Measurements from ENCODE around the gene ARFGAP2. TPM values are rescaled to one million over a fixed set of nuclear protein-coding genes. Genes with fewer than 3 reads are reported as not detected.

The ARFGAP2 gene
- total and polyA plus RNA-seq, 7 donors = 46.8 to 185 (median 85.0) TPM

DNA sequence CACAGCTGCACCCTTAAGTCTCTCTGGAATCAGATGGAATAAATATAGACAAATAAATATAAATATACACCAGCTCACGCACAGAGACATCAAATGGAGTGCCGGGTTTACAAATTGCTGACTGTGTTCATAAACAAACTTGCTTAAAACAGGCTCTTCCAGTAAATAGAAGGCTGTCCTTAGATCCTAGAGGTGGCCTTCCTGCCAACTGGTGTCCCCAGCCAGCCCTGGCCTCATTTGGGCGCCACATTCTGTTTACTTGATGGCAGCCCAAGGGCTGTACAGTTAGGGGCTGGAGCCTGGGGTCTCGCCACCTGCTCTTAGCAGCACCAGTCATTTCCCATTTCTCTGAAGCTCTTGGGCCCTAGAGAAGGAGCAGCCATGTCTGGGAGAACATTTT, 20.8 kb downstream of the ARFGAP2 start:
- no peak for TF ChIP-seq EP300 (IDR thresholded peaks at IDR 0.05)
- TF ChIP-seq, protein P1, sequence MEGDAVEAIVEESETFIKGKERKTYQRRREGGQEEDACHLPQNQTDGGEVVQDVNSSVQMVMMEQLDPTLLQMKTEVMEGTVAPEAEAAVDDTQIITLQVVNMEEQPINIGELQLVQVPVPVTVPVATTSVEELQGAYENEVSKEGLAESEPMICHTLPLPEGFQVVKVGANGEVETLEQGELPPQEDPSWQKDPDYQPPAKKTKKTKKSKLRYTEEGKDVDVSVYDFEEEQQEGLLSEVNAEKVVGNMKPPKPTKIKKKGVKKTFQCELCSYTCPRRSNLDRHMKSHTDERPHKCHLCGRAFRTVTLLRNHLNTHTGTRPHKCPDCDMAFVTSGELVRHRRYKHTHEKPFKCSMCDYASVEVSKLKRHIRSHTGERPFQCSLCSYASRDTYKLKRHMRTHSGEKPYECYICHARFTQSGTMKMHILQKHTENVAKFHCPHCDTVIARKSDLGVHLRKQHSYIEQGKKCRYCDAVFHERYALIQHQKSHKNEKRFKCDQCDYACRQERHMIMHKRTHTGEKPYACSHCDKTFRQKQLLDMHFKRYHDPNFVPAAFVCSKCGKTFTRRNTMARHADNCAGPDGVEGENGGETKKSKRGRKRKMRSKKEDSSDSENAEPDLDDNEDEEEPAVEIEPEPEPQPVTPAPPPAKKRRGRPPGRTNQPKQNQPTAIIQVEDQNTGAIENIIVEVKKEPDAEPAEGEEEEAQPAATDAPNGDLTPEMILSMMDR (IDR thresholded peaks at IDR 0.05) = no peak
- no peak for TF ChIP-seq POLR2AphosphoS5 (IDR thresholded peaks at IDR 0.05)
- no peaks in the 10 kb centered on the region for H3K27me3 ChIP-seq
- WGBS, 2 donors = 80 to 89% methylated on average over 4 of the region's 4 CpGs
- H3K9me3 ChIP-seq = no peaks in the 10 kb centered on the region
- H3K36me3 ChIP-seq = peaks cover 0 to 27% (median 1%) of the 10 kb centered on the region in 4 donors
- H3K27ac ChIP-seq = no peak overlapping the region
- H3K4me1 ChIP-seq = peaks cover 0 to 15% (median 7%) of the 10 kb centered on the region in 4 donors
- H3K4me3 ChIP-seq = no peak overlapping the region
- DNase-seq = no peak
- intact Hi-C loops (cut with DNase I) = no loop called here

DNA sequence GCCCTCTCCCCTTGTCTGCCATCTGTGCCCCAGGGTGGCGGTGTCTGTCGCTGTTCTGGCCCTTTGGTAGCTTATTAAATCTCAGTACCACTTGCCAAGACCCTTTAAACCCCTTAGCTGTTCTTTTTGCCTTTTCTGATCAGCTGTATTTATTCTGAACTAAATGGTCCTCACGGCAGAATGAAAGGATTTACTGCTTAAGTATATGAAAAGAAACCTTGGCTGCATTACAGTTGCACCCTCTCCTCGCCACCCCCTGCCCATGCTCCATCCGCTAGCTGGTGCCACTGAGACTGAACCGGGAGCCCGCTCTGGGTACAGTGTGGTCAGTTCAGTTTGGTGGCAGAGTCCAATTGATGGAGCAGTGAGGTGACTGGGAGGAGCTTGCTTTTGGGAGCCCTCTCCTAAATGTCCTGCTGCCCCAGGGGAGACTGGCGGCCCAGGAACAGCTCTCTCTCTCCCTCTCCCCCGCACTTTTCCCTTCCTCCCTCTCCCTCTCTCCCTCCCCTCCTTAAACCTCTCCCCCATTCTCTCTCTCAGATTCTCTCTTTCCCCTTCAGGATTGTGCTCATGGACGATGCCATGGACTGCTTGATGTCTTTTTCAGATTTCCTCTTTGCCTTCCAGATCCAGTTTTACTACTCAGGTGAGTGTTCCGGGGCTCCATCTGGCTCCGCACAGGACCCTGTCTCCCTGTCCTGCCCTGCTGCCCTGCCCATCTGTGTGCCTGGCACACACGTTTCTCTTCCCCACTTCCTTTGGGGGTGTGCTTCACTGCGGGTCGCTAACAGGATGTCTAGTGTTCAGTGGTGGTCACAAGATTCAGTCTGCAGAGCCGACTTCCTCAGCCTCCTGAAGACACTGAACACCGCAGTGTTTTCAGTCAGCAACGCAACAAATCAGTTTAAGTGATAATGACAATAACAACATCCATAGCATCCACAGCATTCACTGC, 21.8 kb downstream of the ARFGAP2 start:
- TF ChIP-seq POLR2A (IDR thresholded peaks at IDR 0.05) (no peak), EP300 (IDR thresholded peaks at IDR 0.05) (no peak), POLR2AphosphoS5 (IDR thresholded peaks at IDR 0.05) (no peak)
- TF ChIP-seq, protein P1 (IDR thresholded peaks at IDR 0.05) = no peak
- H3K4me1 ChIP-seq = peaks cover 0 to 13% (median 9%) of the 10 kb centered on the region in 4 donors
- no peak overlapping the region for H3K4me3 ChIP-seq
- H3K9me3 ChIP-seq = no peaks in the 10 kb centered on the region
- no peak for DNase-seq
- 60 to 79% methylated on average over 18 of the region's 18 CpGs for WGBS, 2 donors
- no peaks in the 10 kb centered on the region for H3K27me3 ChIP-seq
- intact Hi-C loops (cut with DNase I) = no loop called here
- peaks cover 0 to 27% (median 1%) of the 10 kb centered on the region in 4 donors for H3K36me3 ChIP-seq
- no peak overlapping the region for H3K27ac ChIP-seq

DNA sequence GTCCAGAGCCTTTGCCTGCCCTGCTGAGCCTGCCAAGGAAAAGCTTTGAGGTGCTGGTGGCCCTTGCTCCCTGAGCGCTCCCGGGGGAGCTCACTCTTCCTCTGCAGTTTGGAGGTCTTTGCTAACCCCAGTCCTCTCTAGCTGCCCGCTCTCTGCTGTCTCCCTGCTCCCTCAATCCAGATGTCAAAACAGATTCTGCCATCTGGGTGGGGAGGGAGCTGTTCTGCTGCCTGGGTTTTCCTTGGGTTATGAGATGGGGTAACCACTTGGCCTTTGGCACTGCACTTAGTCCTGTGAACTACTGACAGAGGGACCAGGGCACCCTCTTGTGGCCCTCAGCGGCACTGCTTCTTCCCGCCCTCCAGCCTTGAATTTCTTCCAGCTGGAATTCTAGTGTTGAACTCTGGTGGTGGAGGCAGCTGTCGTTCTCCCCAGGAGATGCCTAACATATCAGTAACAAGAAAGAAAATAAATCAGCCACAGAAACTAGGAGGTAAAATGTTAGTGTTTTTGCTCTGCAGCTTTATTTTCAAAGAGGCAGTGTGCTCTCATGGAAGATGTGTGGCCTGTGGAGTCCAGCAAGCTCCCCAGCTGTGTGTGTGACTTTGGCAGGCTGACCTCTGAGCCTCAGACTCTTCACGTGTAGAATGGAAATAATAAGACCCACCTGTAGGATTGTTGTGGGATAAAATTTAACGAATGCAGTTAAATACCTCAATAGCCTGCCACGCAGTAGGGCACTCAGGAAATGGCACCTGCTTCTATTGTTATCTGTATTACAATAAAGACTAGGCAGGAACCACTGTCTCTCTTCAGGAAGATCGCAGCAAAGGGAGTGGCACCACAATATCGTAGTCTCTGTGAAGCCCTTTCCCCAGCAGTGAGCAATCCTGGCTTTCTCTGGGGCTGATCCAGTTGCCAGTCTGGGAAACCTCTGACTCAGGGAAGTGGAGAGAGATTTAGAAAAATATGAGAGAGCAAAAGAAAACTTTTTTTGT, 23.4 kb downstream of the ARFGAP2 start:
- H3K4me3 ChIP-seq = no peak overlapping the region
- H3K36me3 ChIP-seq = peaks cover 0 to 21% (median 1%) of the 10 kb centered on the region in 4 donors
- H3K9me3 ChIP-seq = no peaks in the 10 kb centered on the region
- peak; percentile 89 for DNase-seq
- H3K27me3 ChIP-seq = no peaks in the 10 kb centered on the region
- H3K4me1 ChIP-seq = peaks cover 0 to 29% (median 26%) of the 10 kb centered on the region in 4 donors
- intact Hi-C loops (cut with DNase I) = loop anchor here (1.0 kb wide), 1 partner anchor 264 kb away; no protein-coding TSS in a partner anchor
- no peak overlapping the region for H3K27ac ChIP-seq
- TF ChIP-seq, protein P1 (IDR thresholded peaks at IDR 0.05) = peak; percentile 92 to 98 (median 96)
- no peak for TF ChIP-seq EP300 (IDR thresholded peaks at IDR 0.05)
- TF ChIP-seq POLR2AphosphoS5 (IDR thresholded peaks at IDR 0.05) = peak; percentile 7 to 59 (median 30)
- no peak for TF ChIP-seq POLR2A (IDR thresholded peaks at IDR 0.05)
- 25 to 43% methylated on average over 11 of the region's 11 CpGs for WGBS, 2 donors

DNA sequence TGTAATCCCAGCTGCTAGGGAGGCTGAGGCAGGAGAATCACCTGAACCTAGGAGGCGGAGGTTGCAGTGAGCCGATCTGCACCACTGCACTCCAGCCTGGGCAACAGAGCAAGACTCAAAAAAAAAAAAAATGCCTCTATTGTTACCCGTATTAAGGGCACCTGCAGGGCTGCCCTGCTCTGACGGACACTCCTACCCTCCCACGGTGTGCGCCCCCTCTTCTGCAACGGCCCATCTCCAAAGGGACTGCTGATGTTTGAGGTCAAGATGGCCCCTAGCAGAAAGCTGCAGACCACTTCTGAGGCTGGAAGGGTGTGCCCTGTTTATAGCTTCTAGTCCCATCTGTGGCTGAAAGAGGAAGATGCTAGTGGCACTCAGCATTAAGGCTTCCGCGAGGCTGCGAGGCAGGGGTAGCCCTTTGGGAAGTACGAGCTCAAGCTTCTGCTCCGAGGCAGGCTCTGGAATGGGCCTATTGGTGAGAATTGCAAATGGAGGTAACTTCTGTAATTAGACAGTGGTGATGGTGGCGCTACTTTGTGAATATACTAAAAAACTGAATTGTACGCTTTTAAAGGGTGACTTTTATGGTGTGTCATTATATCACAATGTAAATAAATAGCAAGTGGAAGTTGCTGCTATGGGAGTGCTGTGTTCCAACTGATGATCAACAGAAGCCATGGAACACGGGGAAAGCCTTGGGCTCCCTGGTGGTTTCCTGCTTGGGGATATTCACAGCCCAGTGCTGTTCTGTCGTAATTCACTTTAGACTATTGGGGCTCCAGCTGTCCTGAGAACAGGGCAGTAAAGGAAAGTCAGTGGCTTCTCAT, 24.3 kb downstream of the ARFGAP2 start:
- Histone ChIP-seq H3K4me1 (peaks cover 0 to 29% (median 26%) of the 10 kb centered on the region in 4 donors), H3K36me3 (peaks cover 0 to 16% (median 1%) of the 10 kb centered on the region in 4 donors), H3K27ac (no peak overlapping the region), H3K4me3 (no peak overlapping the region), H3K9me3 (no peaks in the 10 kb centered on the region), H3K27me3 (no peaks in the 10 kb centered on the region)
- WGBS, 2 donors = 52 to 70% methylated on average over 16 of the region's 16 CpGs
- DNase-seq = no peak
- TF ChIP-seq POLR2AphosphoS5 (IDR thresholded peaks at IDR 0.05) (no peak), EP300 (IDR thresholded peaks at IDR 0.05) (no peak), POLR2A (IDR thresholded peaks at IDR 0.05) (no peak)
- TF ChIP-seq, protein P1 (IDR thresholded peaks at IDR 0.05) = no peak
- intact Hi-C loops (cut with DNase I) = no loop called here
